ENCODE measurements around the gene COL5A2. TPM values are rescaled to one million over a fixed set of nuclear protein-coding genes. Genes with fewer than 3 reads are reported as not detected.

The COL5A2 gene
- total and polyA plus RNA-seq, 2 experiments from 2014 or later: 252 to 974 TPM

DNA sequence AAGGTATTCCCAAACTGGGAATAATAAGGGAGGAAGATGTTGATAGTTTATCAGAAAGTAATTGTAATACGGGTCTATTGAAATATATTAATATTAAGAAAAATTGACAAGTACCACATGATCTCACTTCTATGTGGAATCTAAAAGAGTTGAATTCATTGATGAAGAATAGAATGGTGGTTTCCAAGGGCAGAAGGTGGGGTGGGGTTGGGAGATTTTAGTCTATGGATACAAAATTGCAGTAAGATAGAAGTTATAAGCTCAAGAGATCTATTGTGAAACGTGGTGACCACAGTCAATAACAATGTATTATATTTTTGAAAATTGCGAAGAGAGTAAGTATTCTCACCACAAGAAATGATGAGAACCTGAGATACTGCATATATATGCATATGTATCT is 166.5 kb downstream of the COL5A2 start:
- no peak overlapping the region for H3K4me2 ChIP-seq (ENCODE audit: unreplicated experiment)
- H3K4me1 ChIP-seq (ENCODE audit: insufficient read depth): peaks cover 41% of the 10 kb centered on the region
- H3K79me2 ChIP-seq (ENCODE audit: insufficient read depth): no peaks in the 10 kb centered on the region; the same call in 1 of the 2 replicates
- H3K4me3 ChIP-seq: no peak overlapping the region
- no peak for DNase-seq
- no peak overlapping the region for H3K27ac ChIP-seq
- H3K9ac ChIP-seq: no peak overlapping the region
- 41 to 42% methylated on average over 3 of the region's 3 CpGs for WGBS, 2 experiments (ENCODE audit: low coverage in 1 of 2, low lambda C conversion rate in 2 of 2, missing lambda C conversion rate in 2 of 2)
- H3K9me2 ChIP-seq (ENCODE audit: insufficient read depth): no peaks in the 10 kb centered on the region
- in situ Hi-C loops (cut with MboI): no loop called here
- no peaks in the 10 kb centered on the region for H4K20me1 ChIP-seq (ENCODE audit: insufficient read depth)
- no peaks in the 10 kb centered on the region for H3K9me3 ChIP-seq (ENCODE audit: low read depth)
- H3F3A ChIP-seq (ENCODE audit: insufficient read depth): peaks cover 93% of the 10 kb centered on the region
- H2AFZ ChIP-seq: no peak overlapping the region
- peaks cover 50% of the 10 kb centered on the region for H3K36me3 ChIP-seq (ENCODE audit: low read depth)
- no peaks in the 10 kb centered on the region for H3K27me3 ChIP-seq (replicated peaks; ENCODE audit: insufficient read depth)
- TF ChIP-seq EZH2phosphoT487 (IDR thresholded peaks at IDR 0.05; ENCODE audit: insufficient read depth, low read depth): no peak
- no peak for TF ChIP-seq EZH2 (IDR thresholded peaks at IDR 0.05; ENCODE audit: insufficient read depth, poor library complexity, severe bottlenecking)

DNA sequence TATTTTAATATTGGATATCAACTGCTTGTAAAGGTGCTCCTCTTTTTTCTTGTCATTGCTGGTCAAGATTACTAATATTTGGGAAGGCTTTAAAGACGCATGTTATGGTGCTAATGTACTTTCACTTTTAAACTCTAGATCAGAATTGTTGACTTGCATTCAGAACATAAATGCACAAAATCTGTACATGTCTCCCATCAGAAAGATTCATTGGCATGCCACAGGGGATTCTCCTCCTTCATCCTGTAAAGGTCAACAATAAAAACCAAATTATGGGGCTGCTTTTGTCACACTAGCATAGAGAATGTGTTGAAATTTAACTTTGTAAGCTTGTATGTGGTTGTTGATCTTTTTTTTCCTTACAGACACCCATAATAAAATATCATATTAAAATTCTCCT is 167.2 kb downstream of the COL5A2 start:
- TF ChIP-seq EZH2 (IDR thresholded peaks at IDR 0.05; ENCODE audit: insufficient read depth, poor library complexity, severe bottlenecking): no peak
- no peak for TF ChIP-seq EZH2phosphoT487 (IDR thresholded peaks at IDR 0.05; ENCODE audit: insufficient read depth, low read depth)
- peak overlapping the region; percentile 36 for H3K27ac ChIP-seq
- no peaks in the 10 kb centered on the region for H4K20me1 ChIP-seq (ENCODE audit: insufficient read depth)
- peaks cover 57% of the 10 kb centered on the region for H3K36me3 ChIP-seq (ENCODE audit: low read depth)
- H3K4me3 ChIP-seq: 0 out of 2 replicates have a peak overlapping the region, but pooled peaks have one; percentile 3
- H3K9me3 ChIP-seq (ENCODE audit: low read depth): no peaks in the 10 kb centered on the region
- no peak overlapping the region for H2AFZ ChIP-seq
- peaks cover 39% of the 10 kb centered on the region for H3K4me1 ChIP-seq (ENCODE audit: insufficient read depth)
- no peak overlapping the region for H3K9ac ChIP-seq
- H3F3A ChIP-seq (ENCODE audit: insufficient read depth): peaks cover 93% of the 10 kb centered on the region
- 65 to 66% methylated on average over 1 of the region's 1 CpG for WGBS, 2 experiments (ENCODE audit: low coverage in 1 of 2, low lambda C conversion rate in 2 of 2, missing lambda C conversion rate in 2 of 2)
- H3K79me2 ChIP-seq (ENCODE audit: insufficient read depth): no peaks in the 10 kb centered on the region; the same call in 1 of the 2 replicates
- peak overlapping the region; percentile 16 for H3K4me2 ChIP-seq (ENCODE audit: unreplicated experiment)
- in situ Hi-C loops (cut with MboI): no loop called here
- no peaks in the 10 kb centered on the region for H3K9me2 ChIP-seq (ENCODE audit: insufficient read depth)
- no peaks in the 10 kb centered on the region for H3K27me3 ChIP-seq (replicated peaks; ENCODE audit: insufficient read depth)
- DNase-seq: no peak

DNA sequence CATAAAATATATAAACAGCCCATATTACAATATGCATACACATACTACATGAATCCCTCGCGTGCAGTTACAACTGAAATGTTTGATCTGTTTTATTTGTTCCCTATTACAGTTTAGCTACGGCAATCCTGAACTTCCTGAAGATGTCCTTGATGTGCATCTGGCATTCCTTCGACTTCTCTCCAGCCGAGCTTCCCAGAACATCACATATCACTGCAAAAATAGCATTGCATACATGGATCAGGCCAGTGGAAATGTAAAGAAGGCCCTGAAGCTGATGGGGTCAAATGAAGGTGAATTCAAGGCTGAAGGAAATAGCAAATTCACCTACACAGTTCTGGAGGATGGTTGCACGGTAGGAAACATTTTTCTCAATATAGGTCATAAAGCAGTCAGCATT is 169.0 kb downstream of the COL5A2 start:
- in situ Hi-C loops (cut with MboI): no loop called here
- Histone ChIP-seq H3F3A (ENCODE audit: insufficient read depth) (peaks cover 85% of the 10 kb centered on the region), H3K9me2 (ENCODE audit: insufficient read depth) (no peaks in the 10 kb centered on the region), H3K79me2 (ENCODE audit: insufficient read depth) (no peaks in the 10 kb centered on the region; the same call in 1 of the 2 replicates), H3K27me3 (replicated peaks; ENCODE audit: insufficient read depth) (no peaks in the 10 kb centered on the region), H2AFZ (no peak overlapping the region), H3K4me2 (ENCODE audit: unreplicated experiment) (no peak overlapping the region), H3K4me1 (ENCODE audit: insufficient read depth) (peaks cover 34% of the 10 kb centered on the region), H3K9me3 (ENCODE audit: low read depth) (no peaks in the 10 kb centered on the region), H3K9ac (no peak overlapping the region), H3K36me3 (ENCODE audit: low read depth) (peaks cover 72% of the 10 kb centered on the region), H4K20me1 (ENCODE audit: insufficient read depth) (no peaks in the 10 kb centered on the region), H3K4me3 (no peak overlapping the region), H3K27ac (peak overlapping the region; percentile 5; the same call in 1 of the 2 replicates)
- no peak for TF ChIP-seq EZH2 (IDR thresholded peaks at IDR 0.05; ENCODE audit: insufficient read depth, poor library complexity, severe bottlenecking)
- no peak for TF ChIP-seq EZH2phosphoT487 (IDR thresholded peaks at IDR 0.05; ENCODE audit: insufficient read depth, low read depth)
- no peak for DNase-seq
- WGBS, 2 experiments (ENCODE audit: low coverage in 1 of 2, low lambda C conversion rate in 2 of 2, missing lambda C conversion rate in 2 of 2): 55 to 56% methylated on average over 6 of the region's 6 CpGs

DNA sequence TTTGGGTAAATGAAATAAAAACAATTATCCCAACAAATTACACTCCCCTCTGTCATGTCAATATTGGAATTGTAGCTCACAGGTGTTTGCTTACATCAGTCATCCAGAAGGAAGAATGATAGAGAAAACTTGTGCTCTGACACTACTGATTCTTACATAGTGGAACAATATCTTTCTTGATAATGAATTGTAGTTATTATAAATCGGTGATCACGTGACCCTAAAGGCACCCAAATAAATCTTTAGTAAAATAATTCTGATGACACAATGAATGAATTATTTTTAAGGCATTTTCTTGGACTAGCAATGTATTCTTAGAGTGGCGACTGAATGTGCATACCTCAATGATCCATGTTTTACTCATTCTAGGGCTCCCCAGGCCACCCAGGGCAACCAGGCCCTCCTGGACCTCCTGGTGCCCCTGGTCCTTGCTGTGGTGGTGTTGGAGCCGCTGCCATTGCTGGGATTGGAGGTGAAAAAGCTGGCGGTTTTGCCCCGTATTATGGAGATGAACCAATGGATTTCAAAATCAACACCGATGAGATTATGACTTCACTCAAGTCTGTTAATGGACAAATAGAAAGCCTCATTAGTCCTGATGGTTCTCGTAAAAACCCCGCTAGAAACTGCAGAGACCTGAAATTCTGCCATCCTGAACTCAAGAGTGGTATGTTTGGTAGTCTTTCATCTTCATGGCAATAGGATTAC is 170.9 kb downstream of the COL5A2 start:
- H3K9ac ChIP-seq: no peak overlapping the region
- TF ChIP-seq EZH2phosphoT487 (IDR thresholded peaks at IDR 0.05; ENCODE audit: insufficient read depth, low read depth): no peak
- no peak for TF ChIP-seq EZH2 (IDR thresholded peaks at IDR 0.05; ENCODE audit: insufficient read depth, poor library complexity, severe bottlenecking)
- peaks cover 19% of the 10 kb centered on the region for H3K4me1 ChIP-seq (ENCODE audit: insufficient read depth)
- H3K4me3 ChIP-seq: no peak overlapping the region
- H3K27me3 ChIP-seq (replicated peaks; ENCODE audit: insufficient read depth): no peaks in the 10 kb centered on the region
- H3K9me2 ChIP-seq (ENCODE audit: insufficient read depth): no peaks in the 10 kb centered on the region
- H4K20me1 ChIP-seq (ENCODE audit: insufficient read depth): no peaks in the 10 kb centered on the region
- no peak for DNase-seq
- in situ Hi-C loops (cut with MboI): no loop called here
- H2AFZ ChIP-seq: peak overlapping the region; percentile 30; the same call in 1 of the 2 replicates
- no peak overlapping the region for H3K4me2 ChIP-seq (ENCODE audit: unreplicated experiment)
- no peaks in the 10 kb centered on the region; the same call in none of the 2 replicates for H3K79me2 ChIP-seq (ENCODE audit: insufficient read depth)
- H3K27ac ChIP-seq: peak overlapping the region; percentile 31
- no peaks in the 10 kb centered on the region for H3K9me3 ChIP-seq (ENCODE audit: low read depth)
- peaks cover 90% of the 10 kb centered on the region for H3K36me3 ChIP-seq (ENCODE audit: low read depth)
- 40 to 51% methylated on average over 9 of the region's 9 CpGs for WGBS, 2 experiments (ENCODE audit: low coverage in 1 of 2, low lambda C conversion rate in 2 of 2, missing lambda C conversion rate in 2 of 2)
- peaks cover 82% of the 10 kb centered on the region for H3F3A ChIP-seq (ENCODE audit: insufficient read depth)
